ENCODE data around the gene ZBTB20.

GRCh38 chr3:114563720-114564119 is 583.4 kb downstream of the ZBTB20 start:
- TF ChIP-seq CTCF (conservative IDR thresholded peaks at IDR 0.05; ENCODE audit: low read depth, low read length) (no peak), EZH2phosphoT487 (IDR thresholded peaks at IDR 0.05; ENCODE audit: borderline replicate concordance, low read length) (no peak), EZH2 (IDR thresholded peaks at IDR 0.05; ENCODE audit: low read length, unreplicated experiment) (no peak)

All from PC-3 (cell line).